ENCODE data around the gene ACKR1.

The ACKR1 gene

GRCh38 chr1:159187647-159188374 lies 16.9 kb upstream of the ACKR1 start:
- no peak for DNase-seq

GRCh38 chr1:159188375-159188788 lies 16.3 kb upstream of the ACKR1 start:
- no peak for DNase-seq

GRCh38 chr1:159190441-159190840 lies 14.2 kb upstream of the ACKR1 start:
- no peak for DNase-seq

- no peak for DNase-seq
Measured at GRCh38 chr1:159196543-159196942, 8.1 kb upstream of the ACKR1 start.

- DNase-seq = peak; percentile 65
Measured at GRCh38 chr1:159197561-159198557, 6.8 kb upstream of the ACKR1 start.

GRCh38 chr1:159199901-159200300 lies 4.8 kb upstream of the ACKR1 start:
- no peak for DNase-seq

- no peak for DNase-seq
Measured at GRCh38 chr1:159200769-159201168, 3.9 kb upstream of the ACKR1 start.

GRCh38 chr1:159201642-159202041 lies 3.0 kb upstream of the ACKR1 start:
- no peak for DNase-seq

- no peak for DNase-seq
Measured at GRCh38 chr1:159203610-159204009, 1.1 kb upstream of the ACKR1 start.

- DNase-seq = no peak
Measured at GRCh38 chr1:159205225-159205624, 550 bp downstream of the ACKR1 start.

GRCh38 chr1:159206110-159206509 lies 1.4 kb downstream of the ACKR1 start:
- DNase-seq = no peak

- no peak for DNase-seq
Measured at GRCh38 chr1:159207080-159207479, 2.4 kb downstream of the ACKR1 start.

- peak; percentile 38 for DNase-seq
Measured at GRCh38 chr1:159207774-159208173, 3.1 kb downstream of the ACKR1 start.

- DNase-seq = no peak
Measured at GRCh38 chr1:159208175-159208825, 3.6 kb downstream of the ACKR1 start.

GRCh38 chr1:159209061-159209460 lies 4.4 kb downstream of the ACKR1 start:
- no peak for DNase-seq

GRCh38 chr1:159211331-159212136 lies 6.9 kb downstream of the ACKR1 start:
- DNase-seq = peak; percentile 41

GRCh38 chr1:159212596-159212995 lies 7.9 kb downstream of the ACKR1 start:
- DNase-seq = no peak

GRCh38 chr1:159214149-159214760 lies 9.6 kb downstream of the ACKR1 start:
- DNase-seq = peak; percentile 39

- no peak for DNase-seq
Measured at GRCh38 chr1:159218649-159219636, 14.3 kb downstream of the ACKR1 start.

- DNase-seq = no peak
Measured at GRCh38 chr1:159222075-159222865, 17.6 kb downstream of the ACKR1 start.
